Activated CD4-positive, alpha-beta memory T cell treated with anti-CD3 and anti-CD28 coated beads for 36 hours (primary cell): ENCODE data around the gene PITRM1. TPM values are rescaled to one million over a fixed set of nuclear protein-coding genes. Genes with fewer than 3 reads are reported as not detected.
A peak's percentile ranks its signal among the peaks of the same experiment; 100 is the strongest.

Experiments used
- CTCF ChIA-PET: fragments of 350-600 bp; sonication (Branson Sonifier 250); formaldehyde crosslinking; loops from one replicate; lab custom pipeline; 2021; ENCODE audit warnings: antibody characterized with exemption, inconsistent platforms; lab: Charles Lee
- POLR2A ChIA-PET: fragments of 350-600 bp; sonication (Branson Sonifier 250); formaldehyde crosslinking; loops from one replicate; lab custom pipeline; 2021; ENCODE audit warnings: antibody characterized with exemption; lab: Charles Lee
- DNase-seq: peaks from one replicate; pipeline ENCODE4 v3.0.0-alpha.2; 2020
- H3K27ac Mint-ChIP-seq: one replicate; pipeline ENCODE4 v1.8.0; 2021; ENCODE audit warnings: mixed read lengths
- H3K27me3 Mint-ChIP-seq: one replicate; pipeline ENCODE4 v1.8.0; 2021; ENCODE audit warnings: mixed read lengths
- H3K36me3 Mint-ChIP-seq: one replicate; pipeline ENCODE4 v1.8.0; 2021; ENCODE audit warnings: mixed read lengths
- H3K4me1 Mint-ChIP-seq: one replicate; pipeline ENCODE4 v1.8.0; 2021; ENCODE audit warnings: low read depth, mixed read lengths
- H3K4me3 Mint-ChIP-seq: one replicate; pipeline ENCODE4 v1.8.0; 2021; ENCODE audit warnings: mild to moderate bottlenecking, mixed read lengths
- H3K9me3 Mint-ChIP-seq: one replicate; pipeline ENCODE4 v1.8.0; 2021; ENCODE audit warnings: mixed read lengths
- intact Hi-C: fragments of 100-400 bp; cut with micrococcal nuclease; formaldehyde crosslinking; loops from one replicate; pipeline ENCODE4 v1.15.1; 2023
- total RNA-seq, 2 experiments: library from RNA; stranded (reverse); gene quantifications; one replicate each; pipeline ENCODE4 v1.2.3, GENCODE V29; 2021

The PITRM1 gene
- total RNA-seq, 2 experiments from 2014 or later: 103 to 109 TPM

DNA sequence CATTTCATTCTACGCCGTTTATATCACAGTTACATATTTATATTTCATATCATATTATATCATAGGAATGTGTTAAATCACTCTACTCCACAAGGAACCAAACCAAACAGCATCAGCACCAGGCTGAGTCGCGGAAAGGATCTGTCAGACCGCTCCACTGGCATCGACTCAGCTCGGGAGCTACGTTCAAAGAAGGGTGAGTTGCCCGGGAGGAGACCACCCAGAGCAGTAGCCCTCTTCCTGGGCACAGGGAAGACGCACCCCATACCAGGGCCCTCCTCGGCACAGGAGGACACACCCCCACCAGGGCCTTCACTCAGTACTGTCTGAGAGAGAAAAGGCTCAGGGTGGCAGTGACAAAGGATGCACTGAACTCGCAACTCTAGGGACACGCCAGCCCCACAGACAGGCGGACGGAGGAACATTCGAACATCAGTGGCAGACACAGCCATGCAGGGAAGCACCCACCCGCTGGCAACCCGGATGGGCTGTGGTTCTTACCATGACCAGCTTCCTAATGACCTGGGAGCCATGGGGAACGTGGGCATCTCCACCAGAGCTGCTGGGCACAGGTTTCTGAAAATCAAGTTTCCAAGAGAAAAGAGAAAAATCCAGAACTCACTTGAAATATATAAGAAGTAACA, 28.7 kb downstream of the PITRM1 start:
- H3K9me3 Mint-ChIP-seq: no peaks in the 10 kb centered on the region
- no peaks in the 10 kb centered on the region for H3K27me3 Mint-ChIP-seq
- CTCF ChIA-PET: no interaction called here
- intact Hi-C loops: no loop called here
- POLR2A ChIA-PET: no interaction called here
- DNase-seq: no peak
- H3K27ac Mint-ChIP-seq: no peak overlapping the region
- peaks cover 68% of the 10 kb centered on the region for H3K36me3 Mint-ChIP-seq
- H3K4me1 Mint-ChIP-seq: no peaks in the 10 kb centered on the region
- no peak overlapping the region for H3K4me3 Mint-ChIP-seq

DNA sequence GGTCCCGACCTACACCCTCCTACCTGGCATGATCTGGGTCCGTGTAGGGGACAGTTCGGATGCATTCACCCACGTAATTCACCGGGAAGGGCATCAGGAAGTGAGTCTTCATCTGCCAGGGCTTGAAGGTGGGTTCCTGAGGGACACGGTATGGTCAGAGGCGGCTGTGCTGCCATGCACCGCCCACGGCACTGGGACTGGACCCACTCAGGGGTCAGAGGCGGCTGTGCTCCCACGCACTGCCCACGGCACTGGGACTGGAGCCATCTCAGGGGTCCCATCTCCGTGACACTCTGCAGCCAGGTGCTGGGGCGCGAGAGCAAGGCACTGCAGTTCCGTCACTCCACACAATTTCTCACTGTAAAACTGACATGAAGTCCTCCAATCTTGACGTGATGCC, 29.2 kb downstream of the PITRM1 start:
- no peak overlapping the region for H3K4me3 Mint-ChIP-seq
- H3K36me3 Mint-ChIP-seq: peaks cover 74% of the 10 kb centered on the region
- H3K27me3 Mint-ChIP-seq: no peaks in the 10 kb centered on the region
- POLR2A ChIA-PET: no interaction called here
- no peaks in the 10 kb centered on the region for H3K9me3 Mint-ChIP-seq
- intact Hi-C loops: no loop called here
- no peak overlapping the region for H3K27ac Mint-ChIP-seq
- H3K4me1 Mint-ChIP-seq: no peaks in the 10 kb centered on the region
- CTCF ChIA-PET: no interaction called here
- DNase-seq: no peak

DNA sequence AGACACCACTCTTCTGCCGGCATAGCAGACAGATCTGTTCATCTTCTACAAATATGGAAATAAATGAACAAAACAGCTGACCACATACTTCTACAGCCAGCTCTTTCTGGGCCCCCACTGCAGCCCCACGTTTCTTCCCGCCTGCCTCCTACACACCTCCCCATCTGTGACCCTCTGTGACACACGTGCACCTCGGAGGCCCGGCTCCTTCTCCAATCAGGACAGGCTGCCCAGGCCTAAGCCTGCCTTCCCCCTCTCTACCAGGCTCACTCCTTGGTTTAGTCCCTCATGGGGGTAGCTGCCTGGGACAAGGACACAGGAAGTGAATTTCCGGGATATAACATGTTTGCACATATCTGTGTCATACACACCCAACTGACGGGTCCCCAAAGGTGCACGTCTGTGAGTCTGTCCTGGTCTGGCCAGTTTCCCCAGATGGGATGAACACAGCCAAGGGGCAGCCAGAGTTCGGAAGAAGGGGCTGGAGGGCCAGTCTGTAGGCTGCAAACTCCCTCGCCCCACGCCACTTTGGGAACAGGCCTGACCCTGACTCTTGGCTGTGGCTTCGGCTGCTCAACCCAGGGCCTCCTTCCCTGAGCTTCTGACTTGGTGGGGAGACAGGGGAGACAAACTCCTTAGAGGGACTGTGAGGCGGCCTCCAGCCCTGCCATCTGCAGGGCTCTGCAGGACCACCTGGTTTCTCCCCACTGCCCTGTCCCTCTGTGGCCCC, 30.3 kb downstream of the PITRM1 start:
- peak overlapping the region; percentile 45 for H3K27ac Mint-ChIP-seq
- no peaks in the 10 kb centered on the region for H3K9me3 Mint-ChIP-seq
- POLR2A ChIA-PET: no interaction called here
- H3K36me3 Mint-ChIP-seq: peaks cover 74% of the 10 kb centered on the region
- intact Hi-C loops: no loop called here
- no peaks in the 10 kb centered on the region for H3K27me3 Mint-ChIP-seq
- H3K4me1 Mint-ChIP-seq: no peaks in the 10 kb centered on the region
- H3K4me3 Mint-ChIP-seq: no peak overlapping the region
- CTCF ChIA-PET: interaction anchor here (0.7 kb wide), 1 partner anchor 646 kb away, joined by 3 read pairs; no protein-coding TSS in a partner anchor
- no peak for DNase-seq

DNA sequence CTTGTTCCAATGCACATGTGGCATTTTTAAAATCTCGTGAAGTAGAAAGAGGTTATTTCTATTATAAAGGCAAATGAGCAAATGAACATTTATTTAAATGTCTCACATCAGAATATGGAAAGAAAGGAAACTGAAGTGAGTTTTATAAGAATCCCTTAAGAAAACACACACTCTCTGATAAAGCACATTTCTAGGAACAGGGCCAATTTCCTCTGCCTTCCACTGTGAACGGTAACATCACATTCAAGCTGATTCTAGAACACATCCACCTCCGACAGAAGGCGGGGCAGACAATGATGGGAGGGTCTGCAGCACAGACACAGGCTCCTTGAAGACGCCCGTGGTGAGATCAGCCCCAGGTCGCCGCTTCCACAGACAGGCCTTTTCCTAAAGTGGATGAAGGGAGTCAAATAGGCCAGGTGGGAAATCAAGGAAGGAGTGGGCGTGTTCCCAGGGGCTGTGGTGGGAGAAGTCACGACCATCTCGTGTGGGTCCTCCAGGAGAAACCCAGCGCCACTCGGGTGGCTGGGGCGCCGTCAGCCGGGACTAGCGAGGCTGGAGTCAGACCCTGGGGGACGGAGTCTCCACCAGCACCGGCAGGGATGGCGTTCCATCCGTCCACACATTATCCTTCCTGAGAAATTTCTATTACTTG, 31.1 kb downstream of the PITRM1 start:
- DNase-seq: no peak
- peak overlapping the region; percentile 33 for H3K27ac Mint-ChIP-seq
- intact Hi-C loops: no loop called here
- ChIA-PET CTCF (interaction anchor here (0.7 kb wide), 1 partner anchor 645 kb away, joined by 3 read pairs; no protein-coding TSS in a partner anchor), POLR2A (no interaction called here)
- no peak overlapping the region for H3K4me3 Mint-ChIP-seq
- no peaks in the 10 kb centered on the region for H3K9me3 Mint-ChIP-seq
- H3K36me3 Mint-ChIP-seq: peaks cover 73% of the 10 kb centered on the region
- no peaks in the 10 kb centered on the region for H3K4me1 Mint-ChIP-seq
- H3K27me3 Mint-ChIP-seq: no peaks in the 10 kb centered on the region

DNA sequence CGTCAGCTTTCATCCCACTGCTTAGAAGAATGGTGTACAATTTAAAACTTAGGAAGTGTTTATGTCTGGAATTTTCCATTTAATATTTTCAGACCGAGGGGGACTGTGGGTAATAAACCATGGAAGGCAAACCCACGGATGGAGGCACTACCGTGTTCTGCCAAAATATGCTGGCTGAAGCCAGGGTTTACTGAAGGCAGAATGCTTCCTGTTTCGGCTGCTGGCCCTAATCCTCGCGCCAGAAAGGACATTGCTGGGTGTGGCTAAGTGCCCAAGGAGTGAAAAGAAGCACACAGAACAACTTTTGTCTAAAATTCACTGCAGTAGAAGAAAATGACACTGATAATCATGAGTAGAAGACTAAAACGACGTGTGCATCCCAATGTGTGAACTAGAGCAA, 32.3 kb downstream of the PITRM1 start:
- Mint-ChIP-seq H3K27me3 (no peaks in the 10 kb centered on the region), H3K9me3 (no peaks in the 10 kb centered on the region), H3K36me3 (peaks cover 69% of the 10 kb centered on the region), H3K27ac (peak overlapping the region; percentile 5), H3K4me3 (no peak overlapping the region), H3K4me1 (no peaks in the 10 kb centered on the region)
- intact Hi-C loops: no loop called here
- CTCF ChIA-PET: no interaction called here
- POLR2A ChIA-PET: no interaction called here
- DNase-seq: no peak

DNA sequence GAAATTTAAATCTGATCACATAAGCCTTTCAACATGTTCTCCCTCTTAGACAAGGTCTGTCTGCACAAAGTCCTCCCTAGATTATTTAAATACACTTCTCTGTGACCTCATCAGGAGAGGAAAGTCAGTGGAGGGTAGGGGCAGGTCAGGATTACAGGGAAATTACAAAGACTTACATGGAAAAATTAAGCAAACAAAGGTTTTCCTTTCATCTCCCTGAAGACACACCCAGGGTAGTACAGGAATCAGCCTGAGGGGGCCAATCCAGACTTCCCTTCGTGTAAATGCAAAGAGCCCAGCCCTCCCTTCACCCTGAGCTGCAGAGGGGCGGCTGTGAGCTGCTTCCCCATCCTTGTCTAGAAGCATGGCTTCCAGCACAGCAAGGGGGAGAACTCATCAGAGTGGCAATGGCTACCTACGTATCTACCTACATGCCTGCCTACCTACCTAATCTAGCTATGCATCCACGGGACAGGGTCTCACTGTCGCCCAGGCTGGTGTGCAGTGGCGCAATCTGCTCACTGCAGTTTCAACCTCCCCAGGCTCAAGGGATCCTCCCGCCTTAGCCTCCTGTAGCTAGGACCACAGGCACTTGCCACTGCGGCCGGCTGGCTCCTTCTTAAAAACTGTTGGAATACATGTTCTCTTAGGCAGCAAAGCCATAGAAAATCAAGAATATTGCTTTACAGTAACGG, 33.2 kb downstream of the PITRM1 start:
- POLR2A ChIA-PET: no interaction called here
- peaks cover 70% of the 10 kb centered on the region for H3K36me3 Mint-ChIP-seq
- intact Hi-C loops: no loop called here
- CTCF ChIA-PET: no interaction called here
- no peak overlapping the region for H3K27ac Mint-ChIP-seq
- H3K9me3 Mint-ChIP-seq: no peaks in the 10 kb centered on the region
- no peaks in the 10 kb centered on the region for H3K4me1 Mint-ChIP-seq
- no peak overlapping the region for H3K4me3 Mint-ChIP-seq
- no peaks in the 10 kb centered on the region for H3K27me3 Mint-ChIP-seq
- no peak for DNase-seq

DNA sequence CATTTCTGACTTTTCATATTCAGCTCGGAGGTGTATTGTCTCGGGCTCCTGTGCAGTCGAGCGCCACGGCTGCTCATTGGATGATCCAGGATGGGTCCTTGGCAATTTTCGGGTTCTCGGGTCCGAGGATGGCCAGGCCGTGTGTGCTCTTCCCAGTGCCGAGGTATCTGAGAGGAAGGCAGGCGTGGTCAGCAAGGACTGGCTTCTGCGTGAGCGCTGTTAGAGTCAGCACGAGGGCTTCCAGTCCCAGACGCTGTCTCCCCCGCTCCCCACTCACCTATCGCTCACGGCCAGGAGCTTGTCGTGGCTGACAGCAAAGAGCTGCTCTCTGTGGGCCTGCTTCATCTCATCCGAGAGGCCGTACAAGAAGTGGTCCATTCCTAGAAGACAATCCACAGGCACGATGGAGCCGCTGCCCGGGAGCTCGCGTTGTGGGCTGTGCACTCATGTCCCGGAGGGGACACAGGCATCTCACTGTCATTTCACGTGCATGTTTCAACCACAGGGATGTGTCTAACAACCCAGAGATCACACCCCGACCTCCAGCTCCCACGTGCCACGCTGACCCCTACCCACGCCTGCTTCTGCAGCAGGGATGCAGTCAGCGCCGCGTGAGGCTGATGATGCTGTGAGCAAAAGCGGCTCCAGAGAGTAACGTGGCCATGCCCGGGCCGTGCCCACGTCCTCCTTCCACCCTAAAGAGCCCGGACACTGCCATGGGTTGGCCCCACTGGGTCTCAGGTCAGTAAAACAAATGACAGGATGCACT, 34.4 kb downstream of the PITRM1 start:
- Mint-ChIP-seq H3K27me3 (no peaks in the 10 kb centered on the region), H3K4me3 (no peak overlapping the region), H3K4me1 (no peaks in the 10 kb centered on the region), H3K9me3 (no peaks in the 10 kb centered on the region), H3K27ac (no peak overlapping the region), H3K36me3 (peaks cover 73% of the 10 kb centered on the region)
- POLR2A ChIA-PET: no interaction called here
- intact Hi-C loops: no loop called here
- CTCF ChIA-PET: no interaction called here
- no peak for DNase-seq

DNA sequence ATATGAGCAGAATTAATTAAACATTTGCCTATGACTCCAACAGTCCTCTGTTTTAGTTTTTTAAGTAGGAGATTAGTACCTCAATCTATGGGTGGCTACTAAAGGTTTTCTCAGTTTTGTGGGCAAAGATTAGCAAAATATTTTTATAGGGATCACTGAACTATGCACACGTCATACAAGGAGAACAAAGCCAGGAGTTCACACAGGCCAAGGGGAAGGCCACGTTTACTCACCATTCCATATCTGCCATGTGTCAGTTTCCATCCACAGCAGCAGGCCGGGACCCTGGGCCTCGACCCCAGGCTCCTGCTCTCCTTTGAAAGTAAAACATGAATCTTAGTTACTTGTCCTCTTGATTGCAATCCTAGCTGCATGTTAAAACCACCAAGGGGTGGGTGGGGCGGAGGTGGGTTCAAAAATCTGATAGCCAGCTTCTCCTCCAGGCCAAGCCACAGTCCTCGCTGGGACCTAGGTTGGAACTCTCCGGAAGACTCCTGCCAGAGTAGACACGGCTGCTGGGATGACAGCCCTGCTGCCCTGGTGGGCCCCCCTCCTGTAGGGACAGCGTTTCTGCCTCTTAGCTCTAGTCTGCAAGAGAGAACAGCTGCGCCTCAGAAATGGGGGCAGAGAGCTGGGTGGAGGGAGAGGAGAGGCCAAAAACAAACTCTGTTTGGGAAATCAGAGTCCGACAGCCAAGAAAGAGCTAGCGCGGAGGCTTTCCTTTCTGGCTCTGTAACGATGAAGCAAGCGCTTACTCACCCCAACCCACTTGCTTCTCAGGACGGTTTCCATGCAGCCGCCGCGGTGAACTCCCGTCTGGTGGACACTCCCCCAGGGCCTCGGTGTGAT, 35.6 kb downstream of the PITRM1 start:
- peaks cover 76% of the 10 kb centered on the region for H3K36me3 Mint-ChIP-seq
- ChIA-PET POLR2A (no interaction called here), CTCF (no interaction called here)
- no peaks in the 10 kb centered on the region for H3K9me3 Mint-ChIP-seq
- no peaks in the 10 kb centered on the region for H3K4me1 Mint-ChIP-seq
- no peak overlapping the region for H3K4me3 Mint-ChIP-seq
- DNase-seq: no peak
- no peaks in the 10 kb centered on the region for H3K27me3 Mint-ChIP-seq
- H3K27ac Mint-ChIP-seq: no peak overlapping the region
- intact Hi-C loops: no loop called here

DNA sequence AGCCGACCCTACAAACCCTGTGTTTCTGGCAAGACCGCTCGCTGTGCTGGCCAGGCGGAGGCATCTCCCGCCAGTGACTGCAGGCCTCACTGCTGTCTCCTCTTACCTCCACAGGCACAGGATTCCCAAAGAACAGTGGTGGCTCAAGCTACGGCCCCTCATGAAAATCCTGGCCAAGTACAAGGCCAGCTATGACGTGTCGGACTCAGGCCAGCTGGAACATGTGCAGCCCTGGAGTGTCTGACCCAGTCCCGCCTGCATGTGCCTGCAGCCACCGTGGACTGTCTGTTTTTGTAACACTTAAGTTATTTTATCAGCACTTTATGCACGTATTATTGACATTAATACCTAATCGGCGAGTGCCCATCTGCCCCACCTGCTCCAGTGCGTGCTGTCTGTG, 36.2 kb downstream of the PITRM1 start:
- H3K9me3 Mint-ChIP-seq: no peaks in the 10 kb centered on the region
- no peaks in the 10 kb centered on the region for H3K4me1 Mint-ChIP-seq
- H3K27ac Mint-ChIP-seq: no peak overlapping the region
- no peaks in the 10 kb centered on the region for H3K27me3 Mint-ChIP-seq
- ChIA-PET CTCF (no interaction called here), POLR2A (no interaction called here)
- peaks cover 77% of the 10 kb centered on the region for H3K36me3 Mint-ChIP-seq
- intact Hi-C loops: no loop called here
- no peak for DNase-seq
- no peak overlapping the region for H3K4me3 Mint-ChIP-seq

DNA sequence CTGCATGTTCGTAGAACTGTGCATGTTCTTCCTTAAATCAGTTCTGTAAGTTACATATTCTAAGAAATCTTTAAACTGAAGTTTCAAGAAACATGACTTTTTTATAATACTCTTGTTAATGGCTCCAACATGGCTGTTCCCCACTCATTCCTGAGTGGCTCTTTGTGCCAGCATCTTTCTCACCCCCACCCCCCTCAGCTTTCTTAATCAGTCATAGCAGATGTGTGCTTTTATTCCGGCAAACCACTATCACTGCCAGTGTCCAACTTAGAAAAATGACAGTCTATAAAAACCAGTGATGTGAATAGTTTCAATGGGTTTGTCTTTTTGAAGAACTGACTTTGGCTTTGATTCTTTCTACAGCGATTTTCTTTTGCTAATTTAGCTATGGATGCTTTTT, 37.6 kb downstream of the PITRM1 start:
- CTCF ChIA-PET: no interaction called here
- H3K36me3 Mint-ChIP-seq: peaks cover 70% of the 10 kb centered on the region

DNA sequence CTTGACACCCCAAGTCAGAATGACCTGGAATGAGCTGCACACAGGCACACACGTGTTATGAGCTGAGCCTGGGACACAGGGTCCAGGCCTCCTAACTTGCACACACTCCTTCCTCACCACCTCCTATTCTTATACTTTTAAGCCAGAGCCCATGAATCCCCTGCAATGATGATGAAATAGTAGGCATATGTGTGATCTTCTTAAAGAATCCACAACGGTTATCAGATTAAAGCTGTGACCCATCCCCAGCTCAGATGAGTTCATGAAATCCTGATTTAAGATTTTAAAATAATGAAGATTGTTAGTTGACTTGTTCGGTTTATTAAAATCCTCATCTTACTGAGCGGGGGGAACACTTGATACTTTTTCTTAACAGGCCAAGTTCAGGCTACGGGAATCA, 38.6 kb downstream of the PITRM1 start:
- POLR2A ChIA-PET: no interaction called here
- H3K36me3 Mint-ChIP-seq: peaks cover 70% of the 10 kb centered on the region

More for the DNA sequence above, 37.6 kb downstream of the PITRM1 start:
- Mint-ChIP-seq H3K9me3 (no peaks in the 10 kb centered on the region), H3K4me3 (no peak overlapping the region), H3K27me3 (no peaks in the 10 kb centered on the region), H3K4me1 (no peaks in the 10 kb centered on the region), H3K27ac (peak overlapping the region; percentile 39)
- intact Hi-C loops: no loop called here
- DNase-seq: no peak
- POLR2A ChIA-PET: interaction anchor here (1.2 kb wide), 1 partner anchor 18 kb away, joined by 4 read pairs; no protein-coding TSS in a partner anchor

More for the DNA sequence above, 38.6 kb downstream of the PITRM1 start:
- CTCF ChIA-PET: interaction anchor here (0.9 kb wide), 1 partner anchor 20 kb away, joined by 3 read pairs; no protein-coding TSS in a partner anchor
- Mint-ChIP-seq H3K27ac (peak overlapping the region; percentile 71), H3K27me3 (no peaks in the 10 kb centered on the region), H3K9me3 (no peaks in the 10 kb centered on the region), H3K4me1 (no peaks in the 10 kb centered on the region), H3K4me3 (no peak overlapping the region)
- no peak for DNase-seq
- intact Hi-C loops: no loop called here
